Cerebellar nuclear complex (tissue), 1 donor: Measurements from ENCODE around the gene LCP2.

ENCODE experiments used
- DNase-seq, 2 experiments: peaks; one replicate each; lab custom pipeline; 2025; lab: John Stamatoyannopoulos, UW

The LCP2 gene

GRCh38 chr5:170216257-170216864, 81.2 kb downstream of the LCP2 start:
- no peak for DNase-seq

GRCh38 chr5:170211575-170212334, 85.8 kb downstream of the LCP2 start:
- no peak for DNase-seq

DNA sequence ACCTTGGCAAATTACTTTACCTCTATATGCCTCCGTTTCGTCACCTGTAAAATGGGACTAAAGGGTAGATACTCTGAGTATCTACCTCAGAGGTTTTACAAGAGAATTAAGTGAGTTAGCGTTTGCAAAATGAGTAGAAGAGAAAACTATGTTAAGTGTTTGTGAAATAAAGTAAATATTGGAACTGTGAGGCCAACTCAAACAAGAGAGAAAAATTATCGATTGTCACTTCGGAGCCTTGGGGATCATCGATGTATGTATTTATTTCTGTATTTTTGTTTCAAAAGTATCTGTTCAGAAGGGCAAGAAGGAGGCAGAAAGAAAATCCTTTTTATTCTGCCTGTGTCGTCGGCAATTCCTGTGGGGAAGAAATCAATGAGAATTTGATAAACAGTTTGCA, 90.6 kb downstream of the LCP2 start:
- DNase-seq: no peak

GRCh38 chr5:170206216-170206615, 91.4 kb downstream of the LCP2 start:
- DNase-seq: no peak

- DNase-seq: no peak
Measured at GRCh38 chr5:170204202-170204601, 93.4 kb downstream of the LCP2 start.

GRCh38 chr5:170202117-170202516, 95.5 kb downstream of the LCP2 start:
- DNase-seq: no peak

GRCh38 chr5:170201311-170201710, 96.3 kb downstream of the LCP2 start:
- no peak for DNase-seq

DNA sequence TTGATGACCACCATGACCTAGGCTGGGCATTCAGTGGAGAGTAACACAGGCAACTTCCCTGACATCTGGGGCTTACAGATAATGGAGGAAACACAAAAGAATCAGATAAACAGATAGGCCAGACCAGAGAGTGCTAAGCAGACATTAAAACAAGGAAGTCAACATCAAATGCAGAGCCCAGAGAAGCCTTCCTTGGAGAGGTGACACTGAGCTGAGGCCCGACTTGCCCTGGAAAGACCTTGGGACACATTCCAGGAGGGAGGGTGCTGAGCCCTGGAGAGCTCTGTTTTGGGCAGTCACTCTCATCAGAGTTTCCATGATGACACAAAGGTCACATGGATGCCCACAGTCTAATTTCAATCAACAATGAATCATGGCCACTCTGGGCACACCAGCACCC, 96.7 kb downstream of the LCP2 start:
- no peak for DNase-seq
